HepG2 (cell line): ENCODE measurements around the gene MGMT.

Source experiments
- ATF7-NPFF ChIP-seq: sonication (generic); formaldehyde crosslinking; IDR thresholded peaks from 2 replicates; pipeline ENCODE4 v1.8.1; 2023; ENCODE audit warnings: mild to moderate bottlenecking, low read depth, missing genetic modification reagents, moderate library complexity
- CEBPZ ChIP-seq: IDR thresholded peaks from 2 replicates; pipeline ENCODE4 v1.6.1; 2012; ENCODE audit warnings: low read length, improper control_type of control experiment
- CTCF ChIP-seq: sonication (generic); formaldehyde crosslinking; IDR thresholded peaks from 2 replicates; pipeline ENCODE4 v1.5.0; 2020; ENCODE audit warnings: mild to moderate bottlenecking, missing genetic modification reagents, moderate library complexity
- ERF ChIP-seq: IDR thresholded peaks from 2 replicates; pipeline ENCODE4 v1.6.1; 2018; ENCODE audit warnings: missing biosample characterization, missing genetic modification reagents
- EZH2 ChIP-seq: conservative IDR thresholded peaks from 2 replicates; pipeline ENCODE4 v1.6.1; 2012; ENCODE audit warnings: mild to moderate bottlenecking, low read depth, low read length, moderate library complexity
- KDM2A ChIP-seq: sonication (generic); formaldehyde crosslinking; IDR thresholded peaks from 2 replicates; pipeline ENCODE4 v1.4.0; 2020; ENCODE audit warnings: low read depth, missing genetic modification reagents, borderline replicate concordance
- KDM4B ChIP-seq: sonication (generic); formaldehyde crosslinking; IDR thresholded peaks from 2 replicates; pipeline ENCODE4 v1.4.0; 2020; ENCODE audit warnings: missing genetic modification reagents
- MXI1 ChIP-seq: IDR thresholded peaks from 3 replicates; pipeline ENCODE4 v1.6.1; 2012; ENCODE audit warnings: low read depth, low read length, inconsistent platforms, borderline replicate concordance
- RAD21 ChIP-seq: fragments of 450-650 bp; formaldehyde crosslinking; IDR thresholded peaks from 2 replicates; pipeline ENCODE4 v1.5.0; 2020; ENCODE audit warnings: mild to moderate bottlenecking
- REPIN1 ChIP-seq: sonication (generic); formaldehyde crosslinking; IDR thresholded peaks from 2 replicates; pipeline ENCODE4 v1.8.0; 2022; ENCODE audit warnings: missing genetic modification reagents, low read depth, mild to moderate bottlenecking, borderline replicate concordance
- TBL1XR1 ChIP-seq: fragments of 150-350 bp; IDR thresholded peaks from 2 replicates; pipeline ENCODE4 v1.6.1; 2014; ENCODE audit warnings: borderline replicate concordance, low read length; ENCODE audit not compliant: partially characterized antibody
- UBTF ChIP-seq: sonication (generic); formaldehyde crosslinking; IDR thresholded peaks from 2 replicates; pipeline ENCODE4 v1.4.0; 2020; ENCODE audit warnings: mild to moderate bottlenecking, missing genetic modification reagents
- ZNF644 ChIP-seq: IDR thresholded peaks from 2 replicates; pipeline ENCODE4 v1.6.1; 2016; ENCODE audit warnings: low read depth

- TF ChIP-seq REPIN1, result no peak
- no peak for TF ChIP-seq ERF
- TF ChIP-seq KDM2A (CRISPR knock-in tag), result no peak
- TF ChIP-seq ATF7-NPFF (CRISPR knock-in tag), result no peak
- TF ChIP-seq ZNF644 (CRISPR knock-in tag), result no peak
- TF ChIP-seq EZH2, result no peak
- no peak for TF ChIP-seq CTCF
- TF ChIP-seq MXI1, result no peak
- TF ChIP-seq TBL1XR1, result no peak
- no peak for TF ChIP-seq RAD21
- no peak for TF ChIP-seq UBTF (CRISPR knock-in tag)
- TF ChIP-seq KDM4B, result no peak
- no peak for TF ChIP-seq CEBPZ
Measured at GRCh38 chr10:129548600-129548999, 81.6 kb downstream of the MGMT start.
